Measurements from ENCODE around the gene TNFAIP2. TPM values are rescaled to one million over a fixed set of nuclear protein-coding genes. Genes with fewer than 3 reads are reported as not detected.
"Not testable (repeated sequence)": the region's sequence is repeated elsewhere in the genome, so short reads cannot be mapped to it uniquely, and the experiment has no call there.

The TNFAIP2 gene
- total and polyA plus RNA-seq, 2 experiments from 2014 or later = 0.32 to 1.2 TPM

- no peak overlapping the region for H3K4me3 ChIP-seq
- H3K27me3 ChIP-seq = no peaks in the 10 kb centered on the region
- no peaks in the 10 kb centered on the region for H3K36me3 ChIP-seq
- no peak for TF ChIP-seq CTCF (IDR thresholded peaks at IDR 0.05; ENCODE audit: low read depth, low read length)
- no peak for DNase-seq (ENCODE audit: low read depth in 1 of 2, low spot score in 1 of 2)
- H3K27ac ChIP-seq = no peak overlapping the region
- H3K4me1 ChIP-seq (ENCODE audit: low read depth) = peaks cover 20% of the 10 kb centered on the region
- H3K9me3 ChIP-seq (ENCODE audit: low read depth) = no peaks in the 10 kb centered on the region
Observed at GRCh38 chr14:103112400-103113243, 10.6 kb upstream of the TNFAIP2 start.

DNA sequence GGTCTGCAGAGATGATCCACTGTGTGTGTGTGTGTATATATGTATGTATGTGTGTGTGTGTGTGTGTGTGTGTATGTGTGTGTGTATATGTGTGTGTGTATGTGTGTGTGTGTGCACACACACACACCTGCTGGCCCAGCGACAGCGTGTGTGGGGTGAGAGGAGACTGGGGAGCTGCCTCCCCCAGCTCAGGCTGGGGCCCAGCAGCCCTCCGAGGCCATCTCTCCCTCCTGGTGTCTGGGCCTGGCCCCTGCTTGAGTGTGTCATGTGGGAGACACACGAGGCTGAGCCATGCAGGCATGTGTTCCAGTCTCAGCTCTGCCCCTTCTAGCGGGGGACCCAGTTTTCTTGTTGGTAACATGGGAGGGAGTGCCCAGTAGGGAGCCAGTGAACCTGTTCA lies 10.0 kb upstream of the TNFAIP2 start:
- H3K4me1 ChIP-seq (ENCODE audit: low read depth) = peaks cover 20% of the 10 kb centered on the region
- H3K36me3 ChIP-seq = no peaks in the 10 kb centered on the region
- TF ChIP-seq CTCF (IDR thresholded peaks at IDR 0.05; ENCODE audit: low read depth, low read length) = no peak
- H3K27me3 ChIP-seq = no peaks in the 10 kb centered on the region
- H3K4me3 ChIP-seq = no peak overlapping the region
- DNase-seq (ENCODE audit: low read depth in 1 of 2, low spot score in 1 of 2) = no peak
- H3K9me3 ChIP-seq (ENCODE audit: low read depth) = no peaks in the 10 kb centered on the region
- no peak overlapping the region for H3K27ac ChIP-seq

DNA sequence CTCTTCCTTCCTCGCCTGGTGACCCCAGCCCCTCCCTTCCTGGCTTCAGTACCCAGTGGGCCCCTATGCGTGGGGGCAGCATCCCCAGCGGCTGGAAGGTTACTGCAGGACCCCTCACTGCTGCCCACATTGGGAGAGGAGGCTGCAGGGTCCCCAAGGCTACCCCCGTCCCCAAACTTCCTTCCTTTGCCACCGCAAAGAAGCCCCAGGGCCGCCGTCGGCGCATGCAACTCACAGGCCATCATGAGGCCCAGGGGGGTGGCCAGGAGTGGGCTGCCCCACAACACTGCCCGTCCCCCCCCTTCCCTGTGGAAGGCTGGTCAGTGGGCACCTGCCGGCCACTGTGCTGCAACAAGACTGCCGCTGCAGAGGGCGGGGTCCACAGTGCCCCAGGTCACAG lies 9.5 kb upstream of the TNFAIP2 start:
- Histone ChIP-seq H3K4me1 (ENCODE audit: low read depth) (peaks cover 20% of the 10 kb centered on the region), H3K9me3 (ENCODE audit: low read depth) (no peaks in the 10 kb centered on the region), H3K27ac (no peak overlapping the region), H3K27me3 (no peaks in the 10 kb centered on the region), H3K36me3 (no peaks in the 10 kb centered on the region), H3K4me3 (no peak overlapping the region)
- no peak for TF ChIP-seq CTCF (IDR thresholded peaks at IDR 0.05; ENCODE audit: low read depth, low read length)
- DNase-seq (ENCODE audit: low read depth in 1 of 2, low spot score in 1 of 2) = no peak

DNA sequence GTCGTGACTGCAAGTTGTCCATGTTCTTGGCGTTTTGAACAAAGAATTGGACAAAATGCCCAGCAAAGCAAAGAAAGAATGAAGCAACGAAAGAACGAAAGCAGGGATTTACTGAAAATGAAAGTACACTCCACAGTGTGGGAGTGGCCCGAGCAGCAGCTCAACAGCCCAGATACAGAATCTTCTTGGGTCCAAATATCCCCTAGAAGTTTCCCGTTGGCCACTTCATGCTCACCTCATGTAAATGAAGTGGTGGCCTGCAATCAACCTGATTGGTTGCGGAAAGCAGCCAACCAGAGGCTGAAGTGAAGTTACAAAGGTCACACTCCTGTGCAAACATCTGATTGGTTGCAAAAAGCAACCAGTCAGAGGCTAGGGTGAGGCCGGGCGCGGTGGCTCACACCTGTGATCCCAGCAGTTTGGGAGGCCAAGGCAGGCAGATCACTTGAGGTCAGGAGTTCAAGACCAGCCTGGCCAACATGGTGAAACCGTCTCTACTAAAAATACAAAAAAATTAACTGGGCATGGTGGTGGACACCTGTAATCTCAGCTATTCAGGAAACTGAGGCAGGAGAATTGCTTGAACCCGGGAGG lies 8.1 kb upstream of the TNFAIP2 start:
- DNase-seq (ENCODE audit: low read depth in 1 of 2, low spot score in 1 of 2) = peak in 1 of 2 donors; percentile 37
- not testable (repeated sequence) for H3K27ac ChIP-seq; H3K36me3 ChIP-seq; H3K4me3 ChIP-seq; H3K27me3 ChIP-seq; H3K9me3 ChIP-seq (ENCODE audit: low read depth)
- peaks cover 16% of the 10 kb centered on the region for H3K4me1 ChIP-seq (ENCODE audit: low read depth)

- Histone ChIP-seq H3K36me3 (no peaks in the 10 kb centered on the region), H3K27ac (no peak overlapping the region), H3K4me1 (ENCODE audit: low read depth) (peaks cover 9% of the 10 kb centered on the region), H3K27me3 (no peaks in the 10 kb centered on the region), H3K9me3 (ENCODE audit: low read depth) (no peaks in the 10 kb centered on the region), H3K4me3 (no peak overlapping the region)
- no peak for TF ChIP-seq CTCF (IDR thresholded peaks at IDR 0.05; ENCODE audit: low read depth, low read length)
- DNase-seq (ENCODE audit: low read depth in 1 of 2, low spot score in 1 of 2) = no peak
Observed at GRCh38 chr14:103115845-103116572, 7.3 kb upstream of the TNFAIP2 start.
